Osteocyte (in vitro differentiated cells): ENCODE measurements around the gene BCAP31. TPM values are rescaled to one million over a fixed set of nuclear protein-coding genes. Genes with fewer than 3 reads are reported as not detected.

Experiments used
- DNase-seq: peaks from one replicate; pipeline ENCODE4 v3.0.0; 2021; ENCODE audit warnings: mixed read lengths; ENCODE audit not compliant: unreplicated experiment; ENCODE audit errors: extremely low spot score
- H3K27ac Mint-ChIP-seq: one replicate; pipeline ENCODE4 v1.8.0; 2021; ENCODE audit warnings: mild to moderate bottlenecking, mixed read lengths; ENCODE audit not compliant: unreplicated experiment
- H3K27me3 Mint-ChIP-seq: one replicate; pipeline ENCODE4 v1.8.0; 2021; ENCODE audit warnings: mixed read lengths; ENCODE audit not compliant: unreplicated experiment
- H3K36me3 Mint-ChIP-seq: one replicate; pipeline ENCODE4 v1.8.0; 2021; ENCODE audit warnings: mixed read lengths; ENCODE audit not compliant: unreplicated experiment
- H3K4me1 Mint-ChIP-seq: one replicate; pipeline ENCODE4 v1.8.0; 2021; ENCODE audit warnings: mixed read lengths; ENCODE audit not compliant: unreplicated experiment
- H3K4me3 Mint-ChIP-seq: one replicate; pipeline ENCODE4 v1.8.0; 2021; ENCODE audit warnings: mild to moderate bottlenecking, moderate library complexity, mixed read lengths; ENCODE audit not compliant: unreplicated experiment
- H3K9me3 Mint-ChIP-seq: one replicate; pipeline ENCODE4 v1.8.0; 2021; ENCODE audit warnings: mixed read lengths; ENCODE audit not compliant: unreplicated experiment
- CTCF ChIP-seq: fragments of 200-600 bp; sonication (generic); IDR thresholded peaks from 2 replicates; pipeline ENCODE4 v1.5.0; 2021; ENCODE audit warnings: antibody characterized with exemption, mild to moderate bottlenecking, moderate library complexity
- total RNA-seq: library from RNA; stranded (reverse); gene quantifications from 2 replicates; pipeline ENCODE4 v1.2.1, GENCODE V29; 2021

The BCAP31 gene
- total RNA-seq, 1 donor from 2014 or later, result 172 TPM

GRCh38 chrX:153734871-153735270 is 10.7 kb upstream of the BCAP31 start:
- H3K4me1 Mint-ChIP-seq, result peaks cover 4% of the 10 kb centered on the region
- TF ChIP-seq CTCF, result no peak
- no peak for DNase-seq
- H3K9me3 Mint-ChIP-seq, result peaks cover 12% of the 10 kb centered on the region
- peaks cover 18% of the 10 kb centered on the region for H3K36me3 Mint-ChIP-seq
- no peak overlapping the region for H3K4me3 Mint-ChIP-seq
- no peak overlapping the region for H3K27ac Mint-ChIP-seq
- H3K27me3 Mint-ChIP-seq, result no peaks in the 10 kb centered on the region

DNA sequence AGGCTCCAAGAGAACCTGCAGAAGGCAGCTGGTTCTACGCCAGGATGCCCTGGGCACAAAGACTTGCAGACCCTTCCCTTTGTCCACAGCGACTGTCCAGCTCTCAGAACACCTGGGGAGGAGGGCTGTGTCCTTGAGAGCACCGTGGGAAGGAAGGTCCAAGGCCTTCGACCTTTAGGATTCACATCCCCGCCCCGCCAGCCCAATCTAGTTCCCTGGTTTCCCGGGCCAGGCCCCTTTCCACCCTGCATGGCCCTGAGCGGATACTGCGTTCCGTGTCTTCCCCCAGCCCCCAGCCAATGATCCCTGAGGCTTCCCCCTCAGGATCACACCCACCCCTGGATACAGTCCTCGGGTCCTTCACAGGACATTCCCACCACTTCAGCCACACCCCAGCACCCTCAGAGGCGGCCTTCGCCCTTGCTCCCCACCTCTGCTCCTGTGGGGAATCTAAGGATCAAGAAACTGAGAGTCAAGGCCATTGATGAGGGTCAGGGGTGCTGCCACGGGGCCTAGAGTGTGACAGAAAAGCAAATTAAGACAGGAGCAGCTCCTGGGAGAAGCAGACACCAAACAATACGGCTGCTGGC is 9.6 kb upstream of the BCAP31 start:
- H3K27me3 Mint-ChIP-seq, result no peaks in the 10 kb centered on the region
- no peak overlapping the region for H3K27ac Mint-ChIP-seq
- peaks cover 12% of the 10 kb centered on the region for H3K9me3 Mint-ChIP-seq
- DNase-seq, result no peak
- no peak overlapping the region for H3K4me3 Mint-ChIP-seq
- H3K4me1 Mint-ChIP-seq, result peaks cover 4% of the 10 kb centered on the region
- TF ChIP-seq CTCF, result no peak
- H3K36me3 Mint-ChIP-seq, result peaks cover 18% of the 10 kb centered on the region

GRCh38 chrX:153732401-153732800 is 8.2 kb upstream of the BCAP31 start:
- H3K9me3 Mint-ChIP-seq, result peaks cover 12% of the 10 kb centered on the region
- H3K4me1 Mint-ChIP-seq, result peaks cover 11% of the 10 kb centered on the region
- peaks cover 18% of the 10 kb centered on the region for H3K36me3 Mint-ChIP-seq
- no peaks in the 10 kb centered on the region for H3K27me3 Mint-ChIP-seq
- H3K4me3 Mint-ChIP-seq, result no peak overlapping the region
- no peak for TF ChIP-seq CTCF
- no peak for DNase-seq
- no peak overlapping the region for H3K27ac Mint-ChIP-seq

- no peak overlapping the region for H3K27ac Mint-ChIP-seq
- H3K36me3 Mint-ChIP-seq, result peaks cover 18% of the 10 kb centered on the region
- no peak overlapping the region for H3K4me3 Mint-ChIP-seq
Observed at GRCh38 chrX:153731845-153732215, 7.6 kb upstream of the BCAP31 start.

More at GRCh38 chrX:153731845-153732215, 7.6 kb upstream of the BCAP31 start:
- Mint-ChIP-seq H3K27me3 (no peaks in the 10 kb centered on the region), H3K9me3 (peaks cover 12% of the 10 kb centered on the region), H3K4me1 (peaks cover 16% of the 10 kb centered on the region)
- no peak for TF ChIP-seq CTCF
- no peak for DNase-seq
